ENCODE measurements around the gene FUOM.
"Not testable (repeated sequence)": the region's sequence is repeated elsewhere in the genome, so short reads cannot be mapped to it uniquely, and the experiment has no call there.

Gene FUOM

DNA sequence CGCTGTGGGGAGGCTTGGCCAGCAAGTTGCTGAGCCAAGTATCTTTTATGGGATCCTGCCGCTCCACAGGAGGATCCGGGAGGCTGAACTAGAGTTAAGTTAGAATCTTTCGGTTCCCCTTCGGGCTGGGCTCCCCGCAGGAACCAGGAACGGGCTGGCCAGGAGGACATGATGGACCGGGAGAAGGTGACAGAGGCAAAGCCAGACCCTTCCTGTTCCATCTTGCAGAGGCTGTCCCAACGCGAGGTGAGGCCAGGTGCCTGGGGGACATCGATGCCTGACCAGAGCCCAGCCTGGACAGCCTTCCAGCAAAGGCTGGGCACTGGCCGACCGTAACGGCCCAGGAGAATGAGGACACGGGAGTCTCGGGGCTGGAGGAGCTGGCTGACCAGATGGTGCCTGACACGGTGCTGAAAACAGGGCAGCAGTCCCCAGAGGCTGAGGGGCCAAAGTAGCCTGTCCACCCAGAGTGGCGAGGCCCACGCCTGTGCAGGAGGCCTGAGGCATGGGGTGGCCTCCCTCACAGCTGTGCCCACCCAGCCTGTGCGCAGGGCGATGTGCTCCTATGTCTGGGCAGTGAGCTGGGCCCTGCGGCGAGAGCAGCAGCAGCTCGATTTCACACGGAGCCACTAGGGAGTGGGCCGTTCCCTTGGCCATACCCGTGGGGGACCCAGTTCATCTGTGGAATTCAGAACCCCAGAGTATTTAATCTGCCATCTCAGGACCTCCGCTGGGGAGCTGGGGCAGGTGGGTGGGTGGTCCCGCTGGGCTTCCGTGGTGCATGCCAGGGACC, 19.4 kb upstream of the FUOM start:
- Histone ChIP-seq H3K9me3 (ENCODE audit: control insufficient read depth, insufficient read depth, low read length) (no peaks in the 10 kb centered on the region), H3K4me1 (ENCODE audit: control insufficient read depth, insufficient read depth, low read length) (no peaks in the 10 kb centered on the region), H3K27ac (ENCODE audit: low read length) (no peak overlapping the region), H3K4me3 (ENCODE audit: low read length) (no peak overlapping the region), H3K36me3 (ENCODE audit: control insufficient read depth, insufficient read depth, low read length) (no peaks in the 10 kb centered on the region), H3K27me3 (ENCODE audit: control insufficient read depth, insufficient read depth, low read length) (peaks cover 5% of the 10 kb centered on the region)
- WGBS (ENCODE audit: insufficient coverage, insufficient read length), result no CpG with 5 or more reads among the region's 30 CpGs
- no peak for DNase-seq (ENCODE audit: low read depth, low spot score)

DNA sequence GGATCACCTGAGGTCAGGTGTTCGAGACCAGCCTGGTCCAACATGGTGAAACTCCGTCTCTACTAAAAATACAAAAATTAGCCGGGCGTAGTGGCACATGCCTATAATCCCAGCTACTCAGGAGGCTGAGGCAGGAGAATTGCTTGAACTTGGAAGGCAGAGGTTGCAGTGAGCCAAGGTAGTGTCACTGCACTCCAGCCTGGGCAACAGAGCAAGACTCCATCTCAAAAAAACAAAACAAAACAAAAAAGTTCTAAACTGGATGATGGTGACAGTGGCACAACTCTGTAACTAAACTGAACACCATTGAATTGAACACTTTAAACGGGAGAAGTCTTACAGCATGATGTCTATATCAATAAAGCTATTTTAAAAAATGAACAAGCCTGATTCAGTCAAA, 18.4 kb upstream of the FUOM start:
- H3K9me3 ChIP-seq (ENCODE audit: control insufficient read depth, insufficient read depth, low read length); H3K4me3 ChIP-seq (ENCODE audit: low read length); H3K27ac ChIP-seq (ENCODE audit: low read length); H3K36me3 ChIP-seq (ENCODE audit: control insufficient read depth, insufficient read depth, low read length); H3K4me1 ChIP-seq (ENCODE audit: control insufficient read depth, insufficient read depth, low read length); H3K27me3 ChIP-seq (ENCODE audit: control insufficient read depth, insufficient read depth, low read length); DNase-seq (ENCODE audit: low read depth, low spot score): not testable (repeated sequence)
- whole genome bisulfite sequencing (ENCODE audit: insufficient coverage, insufficient read length), result no CpG with 5 or more reads among the region's 5 CpGs

GRCh38 chr10:133375357-133376115, 17.7 kb upstream of the FUOM start:
- H3K27me3 ChIP-seq (ENCODE audit: control insufficient read depth, insufficient read depth, low read length), result peaks cover 5% of the 10 kb centered on the region
- H3K36me3 ChIP-seq (ENCODE audit: control insufficient read depth, insufficient read depth, low read length), result no peaks in the 10 kb centered on the region
- no peak for DNase-seq (ENCODE audit: low read depth, low spot score)
- H3K27ac ChIP-seq (ENCODE audit: low read length), result no peak overlapping the region
- no peaks in the 10 kb centered on the region for H3K4me1 ChIP-seq (ENCODE audit: control insufficient read depth, insufficient read depth, low read length)
- no peaks in the 10 kb centered on the region for H3K9me3 ChIP-seq (ENCODE audit: control insufficient read depth, insufficient read depth, low read length)
- no CpG with 5 or more reads among the region's 12 CpGs for WGBS (ENCODE audit: insufficient coverage, insufficient read length)
- H3K4me3 ChIP-seq (ENCODE audit: low read length), result no peak overlapping the region

DNA sequence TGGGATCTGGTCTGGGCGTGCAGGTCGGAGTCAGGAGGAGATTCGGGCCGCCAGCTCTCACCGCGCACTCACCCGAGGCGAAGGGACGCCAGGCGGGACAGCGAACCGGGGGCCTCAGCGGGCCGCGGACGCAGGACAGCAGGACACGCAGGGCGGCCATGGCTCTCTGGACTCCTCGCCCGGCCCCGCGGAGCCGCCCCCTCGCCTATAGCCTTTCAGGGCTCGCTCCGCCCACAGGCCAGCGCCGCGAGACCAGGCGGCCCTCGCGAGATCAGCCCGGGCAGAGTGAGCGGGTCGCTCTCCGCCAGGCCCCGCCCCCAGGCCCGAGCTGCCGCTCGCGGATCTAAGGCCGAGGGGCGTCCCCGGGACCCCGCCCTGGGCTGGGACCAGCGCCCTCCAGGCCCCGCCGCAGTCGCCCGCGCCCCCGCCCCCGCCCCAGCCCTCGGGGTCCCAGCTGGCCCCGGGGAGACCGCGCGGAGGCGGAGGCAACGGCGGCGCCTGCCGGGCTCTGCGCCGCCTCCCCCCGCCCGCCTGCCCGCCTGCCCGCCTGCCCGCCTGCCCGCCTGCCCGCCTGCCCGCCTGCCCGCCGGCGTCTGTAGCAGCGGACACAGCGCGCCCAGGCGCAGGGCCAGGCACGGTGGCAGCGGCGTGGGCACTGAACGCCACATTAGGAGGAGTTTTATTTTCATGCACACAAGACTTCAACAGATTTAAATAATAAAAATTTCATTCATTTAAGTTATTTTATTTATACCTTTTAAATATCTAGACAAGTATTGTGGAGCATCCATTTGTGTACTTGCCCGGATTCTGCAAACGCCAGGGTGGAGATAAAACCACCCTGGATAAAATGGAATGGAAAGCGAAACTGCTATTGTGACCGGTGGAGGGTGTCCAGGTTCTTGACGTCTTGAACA, 15.6 kb upstream of the FUOM start, which contains the start of gene ECHS1:
ECHS1 (minus strand) TSS at position 181 of the 917 bp plus-strand sequence; CDS start at position 160, 21 bp downstream.
- Histone ChIP-seq H3K4me1 (ENCODE audit: control insufficient read depth, insufficient read depth, low read length) (no peaks in the 10 kb centered on the region; the same call in 1 of the 2 replicates), H3K27me3 (ENCODE audit: control insufficient read depth, insufficient read depth, low read length) (peaks cover 5% of the 10 kb centered on the region), H3K36me3 (ENCODE audit: control insufficient read depth, insufficient read depth, low read length) (peaks cover 10% of the 10 kb centered on the region), H3K27ac (ENCODE audit: low read length) (no peak within 1 kb of the TSS), H3K9me3 (ENCODE audit: control insufficient read depth, insufficient read depth, low read length) (no peaks in the 10 kb centered on the region), H3K4me3 (ENCODE audit: low read length) (peak within 1 kb of the TSS; percentile 92)
- DNase-seq (ENCODE audit: low read depth, low spot score), result peak; percentile 81
- WGBS (ENCODE audit: insufficient coverage, insufficient read length), result no CpG with 5 or more reads among the region's 89 CpGs

- no CpG with 5 or more reads among the region's 20 CpGs for WGBS (ENCODE audit: insufficient coverage, insufficient read length)
- peak overlapping the region; percentile 37; the same call in 1 of the 2 replicates for H3K4me3 ChIP-seq (ENCODE audit: low read length)
These were observed 14.7 kb upstream of the FUOM start for GRCh38 chr10:133372507-133372906.

DNA sequence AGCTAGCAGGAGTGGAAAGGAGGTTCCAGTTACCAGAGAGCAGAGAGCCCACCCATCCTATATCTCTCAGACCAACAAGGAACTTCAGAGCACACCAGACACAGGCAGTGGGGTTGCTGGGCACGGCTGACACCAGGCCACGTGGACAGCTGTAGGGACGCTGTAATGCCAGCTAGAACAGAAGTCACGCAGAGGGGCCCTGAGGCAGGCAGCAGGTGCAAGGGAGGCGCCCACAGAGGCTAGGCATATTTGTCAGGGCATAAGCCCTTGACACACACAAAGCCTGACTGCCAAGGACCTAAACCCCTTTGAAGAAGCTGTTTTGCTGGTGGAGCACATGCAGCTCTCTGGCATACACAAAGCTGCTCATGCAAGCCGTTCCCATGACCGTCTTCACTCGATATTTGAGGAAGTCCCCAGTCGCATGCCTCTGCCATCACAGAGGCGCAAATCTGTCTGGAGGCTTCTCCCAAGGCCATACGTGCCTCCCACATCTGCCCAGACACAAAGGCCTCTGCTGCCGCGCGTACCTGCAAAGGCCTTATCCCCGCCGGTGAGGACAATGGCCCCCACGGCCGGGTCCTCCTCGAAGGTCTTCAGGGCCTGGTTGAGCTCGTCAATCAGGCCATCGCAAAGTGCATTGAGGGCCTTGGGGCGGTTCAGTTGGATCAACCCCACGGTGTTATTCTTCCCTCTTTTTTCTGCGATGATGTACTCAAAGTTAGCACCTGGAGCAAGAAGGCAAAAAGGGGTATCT, 12.4 kb upstream of the FUOM start:
- Histone ChIP-seq H3K4me1 (ENCODE audit: control insufficient read depth, insufficient read depth, low read length) (no peaks in the 10 kb centered on the region; the same call in 1 of the 2 replicates), H3K27ac (ENCODE audit: low read length) (no peak overlapping the region), H3K9me3 (ENCODE audit: control insufficient read depth, insufficient read depth, low read length) (no peaks in the 10 kb centered on the region), H3K4me3 (ENCODE audit: low read length) (no peak overlapping the region), H3K36me3 (ENCODE audit: control insufficient read depth, insufficient read depth, low read length) (peaks cover 25% of the 10 kb centered on the region), H3K27me3 (ENCODE audit: control insufficient read depth, insufficient read depth, low read length) (no peaks in the 10 kb centered on the region)
- DNase-seq (ENCODE audit: low read depth, low spot score), result no peak
- no CpG with 5 or more reads among the region's 24 CpGs for WGBS (ENCODE audit: insufficient coverage, insufficient read length)

More at GRCh38 chr10:133372507-133372906, 14.7 kb upstream of the FUOM start:
- DNase-seq (ENCODE audit: low read depth, low spot score), result no peak
- peaks cover 2% of the 10 kb centered on the region for H3K27me3 ChIP-seq (ENCODE audit: control insufficient read depth, insufficient read depth, low read length)
- H3K27ac ChIP-seq (ENCODE audit: low read length), result no peak overlapping the region
- no peaks in the 10 kb centered on the region; the same call in 1 of the 2 replicates for H3K4me1 ChIP-seq (ENCODE audit: control insufficient read depth, insufficient read depth, low read length)
- peaks cover 12% of the 10 kb centered on the region for H3K36me3 ChIP-seq (ENCODE audit: control insufficient read depth, insufficient read depth, low read length)
- no peaks in the 10 kb centered on the region for H3K9me3 ChIP-seq (ENCODE audit: control insufficient read depth, insufficient read depth, low read length)

- H3K4me1 ChIP-seq (ENCODE audit: control insufficient read depth, insufficient read depth, low read length), result no peaks in the 10 kb centered on the region; the same call in 1 of the 2 replicates
- peaks cover 34% of the 10 kb centered on the region for H3K36me3 ChIP-seq (ENCODE audit: control insufficient read depth, insufficient read depth, low read length)
- H3K27me3 ChIP-seq (ENCODE audit: control insufficient read depth, insufficient read depth, low read length), result no peaks in the 10 kb centered on the region
- WGBS (ENCODE audit: insufficient coverage, insufficient read length), result no CpG with 5 or more reads among the region's 7 CpGs
- H3K9me3 ChIP-seq (ENCODE audit: control insufficient read depth, insufficient read depth, low read length), result no peaks in the 10 kb centered on the region
- DNase-seq (ENCODE audit: low read depth, low spot score), result no peak
- no peak overlapping the region for H3K27ac ChIP-seq (ENCODE audit: low read length)
- no peak overlapping the region for H3K4me3 ChIP-seq (ENCODE audit: low read length)
These were observed 10.3 kb upstream of the FUOM start for GRCh38 chr10:133368153-133368552.

GRCh38 chr10:133367461-133367860, 9.6 kb upstream of the FUOM start:
- not testable (repeated sequence) for H3K9me3 ChIP-seq (ENCODE audit: control insufficient read depth, insufficient read depth, low read length); H3K4me1 ChIP-seq (ENCODE audit: control insufficient read depth, insufficient read depth, low read length); H3K27me3 ChIP-seq (ENCODE audit: control insufficient read depth, insufficient read depth, low read length); H3K27ac ChIP-seq (ENCODE audit: low read length); DNase-seq (ENCODE audit: low read depth, low spot score); H3K4me3 ChIP-seq (ENCODE audit: low read length)
- WGBS (ENCODE audit: insufficient coverage, insufficient read length), result no CpG with 5 or more reads among the region's 7 CpGs
- peaks cover 40% of the 10 kb centered on the region for H3K36me3 ChIP-seq (ENCODE audit: control insufficient read depth, insufficient read depth, low read length)

- DNase-seq (ENCODE audit: low read depth, low spot score), result no peak
- Histone ChIP-seq H3K9me3 (ENCODE audit: control insufficient read depth, insufficient read depth, low read length) (no peaks in the 10 kb centered on the region), H3K27ac (ENCODE audit: low read length) (no peak overlapping the region), H3K4me1 (ENCODE audit: control insufficient read depth, insufficient read depth, low read length) (no peaks in the 10 kb centered on the region; the same call in 1 of the 2 replicates), H3K36me3 (ENCODE audit: control insufficient read depth, insufficient read depth, low read length) (peaks cover 46% of the 10 kb centered on the region), H3K4me3 (ENCODE audit: low read length) (no peak overlapping the region), H3K27me3 (ENCODE audit: control insufficient read depth, insufficient read depth, low read length) (no peaks in the 10 kb centered on the region)
- WGBS (ENCODE audit: insufficient coverage, insufficient read length), result no CpG with 5 or more reads among the region's 13 CpGs
These were observed 8.9 kb upstream of the FUOM start for GRCh38 chr10:133366751-133367150.

Data from iPS DF 6.9 (cell line).